NCI-H1092 (cell line): ENCODE data around the gene EBF3.

Experiments used
- DNase-seq: peaks from one replicate; lab custom pipeline; 2025; lab: John Stamatoyannopoulos, UW

The EBF3 gene

DNA sequence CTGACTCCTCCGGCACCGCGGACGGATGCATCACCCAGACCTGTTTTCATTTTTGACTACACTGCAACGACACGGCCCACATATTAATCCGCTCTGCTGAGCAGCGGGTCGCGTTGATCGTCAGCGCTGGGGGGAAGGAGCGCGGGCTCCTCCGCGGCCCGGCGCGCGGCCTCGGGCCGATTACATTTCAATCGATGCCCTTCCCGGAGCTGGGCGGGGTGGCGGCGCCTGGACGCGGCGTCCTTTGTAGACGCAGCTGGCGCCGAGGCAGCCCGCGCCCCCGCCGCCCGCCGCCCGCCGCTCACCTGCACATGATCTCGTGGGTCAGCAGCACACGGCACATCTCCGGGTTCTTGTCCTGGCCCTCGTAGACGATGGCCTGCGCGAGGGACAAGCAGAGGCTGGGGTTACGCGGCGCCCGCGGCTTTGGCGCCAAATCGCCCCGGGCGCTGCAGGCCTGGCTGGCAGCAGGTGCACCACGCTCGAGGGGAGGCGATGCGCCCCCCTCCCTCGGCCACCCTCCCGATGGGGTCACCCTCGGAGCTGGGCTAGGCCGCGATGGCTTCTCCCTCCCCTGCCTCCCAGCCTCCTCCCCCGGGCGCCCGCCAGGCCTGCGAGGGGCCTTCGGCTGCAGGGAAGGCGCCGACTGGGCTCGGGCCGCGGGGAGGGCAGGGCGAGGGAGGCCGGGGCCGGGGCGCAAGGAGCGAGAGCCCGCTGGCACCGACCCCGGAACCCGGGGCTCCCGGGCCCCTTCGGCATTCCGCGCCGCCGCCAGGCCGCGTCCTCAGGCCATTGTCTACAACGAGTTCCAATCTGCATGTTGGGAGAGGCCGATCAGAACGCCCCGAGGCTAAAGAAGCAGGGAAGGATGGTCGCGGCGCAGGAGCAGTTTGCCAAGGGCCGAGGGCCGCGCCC is 5.2 kb downstream of the EBF3 start:
- DNase-seq, result peak; percentile 45

DNA sequence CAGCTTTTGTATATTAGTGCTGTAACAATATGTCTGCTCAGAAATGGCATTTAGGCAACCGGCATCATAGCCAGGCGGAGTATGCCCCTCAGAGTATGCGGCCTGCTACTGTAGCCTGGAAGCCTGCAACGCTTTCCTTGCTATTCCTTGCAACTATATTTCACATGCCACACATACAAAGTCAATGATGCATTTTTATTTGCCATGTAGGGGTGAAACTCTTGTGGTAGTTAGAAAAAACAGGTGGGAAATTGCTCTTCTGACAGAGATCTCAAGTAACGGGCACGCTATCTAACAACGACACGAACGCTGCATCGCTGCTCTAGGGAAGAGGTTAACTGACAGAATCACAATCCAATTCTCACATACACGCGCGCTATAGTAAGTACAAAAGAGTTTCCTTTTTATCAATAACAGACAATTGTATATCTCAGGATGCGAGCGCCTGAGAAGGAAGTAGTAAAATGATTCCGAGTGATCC is 5.9 kb downstream of the EBF3 start:
- DNase-seq, result no peak

DNA sequence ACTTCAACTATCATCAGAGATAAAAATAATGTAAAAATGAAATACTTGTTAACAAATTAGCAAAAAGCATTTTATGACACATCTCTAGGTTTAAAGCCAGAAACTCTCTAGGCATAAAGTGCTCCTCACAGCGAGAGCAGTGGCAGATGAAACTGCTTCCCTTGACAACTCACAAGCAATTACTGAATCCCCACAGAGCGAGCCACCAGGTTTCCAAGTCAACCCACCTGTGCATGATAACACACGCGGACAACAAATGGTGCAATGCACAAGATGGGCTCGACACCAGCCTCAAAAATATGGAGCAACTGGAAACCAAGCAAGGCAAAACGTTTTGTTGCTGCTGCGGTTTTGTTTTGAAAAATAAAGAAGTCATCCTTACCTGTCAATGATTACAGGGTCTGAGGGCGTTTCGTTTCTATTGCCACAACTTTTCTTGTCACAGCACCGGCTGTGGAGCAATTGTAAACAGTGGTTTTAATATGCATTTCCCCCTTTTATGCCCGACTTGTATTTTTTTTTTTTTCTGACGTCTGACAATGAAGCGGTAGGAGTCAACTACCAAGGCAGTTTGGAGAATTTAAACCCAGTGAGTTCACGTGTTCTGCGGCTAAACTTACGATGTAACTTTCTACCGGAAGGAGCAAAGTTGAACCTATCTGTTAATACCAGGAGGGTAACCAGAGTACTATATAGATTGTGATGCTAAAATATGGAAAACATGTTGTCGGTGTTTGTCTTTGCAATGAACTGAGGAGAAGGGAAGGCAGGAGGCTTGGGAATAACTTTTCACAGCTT is 7.0 kb downstream of the EBF3 start:
- DNase-seq, result no peak

DNA sequence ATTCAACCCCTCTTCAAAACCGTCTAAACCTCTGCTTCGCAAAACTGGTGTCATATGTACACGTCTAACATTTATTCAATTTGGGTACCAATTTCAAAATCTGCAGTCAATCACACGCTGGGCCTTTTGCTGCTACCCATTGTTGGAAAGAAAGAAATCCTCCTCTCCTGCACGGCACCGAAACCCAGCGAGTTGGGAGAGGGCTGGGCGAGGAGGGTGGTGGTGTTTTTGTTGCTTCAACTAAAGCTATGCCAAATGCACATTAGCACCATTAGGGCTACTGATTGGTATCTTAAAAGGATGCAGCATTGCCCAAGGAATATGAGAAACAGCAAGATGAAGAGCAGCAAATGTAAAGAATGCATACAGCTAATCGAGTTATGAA is 7.8 kb downstream of the EBF3 start:
- no peak for DNase-seq

DNA sequence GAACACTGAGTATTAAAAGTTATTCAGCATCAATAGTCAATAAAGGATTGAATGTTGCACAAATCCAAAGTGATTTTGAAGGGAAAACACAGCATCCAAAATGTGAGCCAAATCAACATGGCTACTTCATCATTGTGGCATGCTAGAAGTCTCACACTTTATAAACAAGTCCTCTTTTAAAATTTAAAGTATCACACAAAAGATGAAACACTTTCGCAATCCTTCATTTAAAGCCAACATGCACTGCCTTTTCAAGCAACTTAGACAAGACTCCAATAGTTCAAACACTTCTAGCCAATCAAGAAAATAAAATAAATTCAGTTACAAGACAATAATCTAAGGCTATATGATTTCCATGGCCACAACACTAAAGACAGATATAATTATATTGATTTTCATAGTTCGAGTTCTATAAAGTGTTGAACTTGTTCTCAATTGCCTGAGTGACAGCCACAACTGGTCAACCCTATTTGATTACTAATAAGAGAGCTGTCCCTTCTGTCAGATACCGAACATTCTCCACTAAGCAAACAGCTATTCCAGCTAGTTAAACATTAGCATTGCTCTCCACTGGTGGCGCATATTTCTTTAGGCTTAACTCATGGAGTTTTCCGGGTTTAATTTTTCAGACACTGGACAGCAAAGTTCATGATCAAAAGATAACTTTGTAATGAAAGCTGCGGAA is 8.3 kb downstream of the EBF3 start:
- no peak for DNase-seq

DNA sequence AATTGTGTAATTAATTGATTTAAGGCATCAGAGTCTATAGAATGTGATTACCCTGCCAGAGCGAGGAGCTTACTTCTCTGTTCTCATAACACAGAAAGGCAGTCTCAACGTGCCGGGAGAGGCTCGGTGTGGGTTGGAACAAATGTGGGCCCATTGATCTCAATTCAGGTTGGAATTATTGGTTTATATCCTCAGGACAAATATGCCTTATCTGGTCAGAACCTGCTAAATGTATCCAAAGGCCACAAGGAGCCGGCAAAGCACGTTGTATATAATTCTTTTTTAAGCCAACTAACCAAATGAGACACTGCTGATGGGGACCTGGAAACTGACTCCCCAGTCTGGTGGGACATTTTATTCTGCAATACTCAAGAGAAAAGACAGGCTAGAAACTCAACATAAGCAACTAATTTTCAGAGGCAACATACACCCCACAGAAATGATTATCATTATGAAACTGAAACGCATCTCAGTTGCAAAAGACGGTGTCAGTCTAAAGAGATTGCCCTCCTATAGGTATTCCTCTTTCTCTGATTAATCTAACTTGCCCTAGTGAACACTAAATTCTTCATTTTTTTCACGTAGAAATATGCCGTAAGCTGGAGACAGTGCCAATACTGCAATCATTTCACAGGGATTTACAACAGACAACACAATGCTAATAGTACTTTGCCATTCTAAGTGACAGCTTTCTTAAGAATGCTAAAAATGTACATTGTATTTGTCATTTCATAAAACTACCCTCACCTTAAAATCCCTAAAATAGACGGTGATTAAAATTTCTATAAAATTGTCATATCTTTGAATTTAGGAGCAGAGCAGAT is 9.4 kb downstream of the EBF3 start:
- no peak for DNase-seq

GRCh38 chr10:129953119-129954051 is 10.7 kb downstream of the EBF3 start:
- no peak for DNase-seq

- no peak for DNase-seq
These were observed 11.5 kb downstream of the EBF3 start for GRCh38 chr10:129952378-129953118.

DNA sequence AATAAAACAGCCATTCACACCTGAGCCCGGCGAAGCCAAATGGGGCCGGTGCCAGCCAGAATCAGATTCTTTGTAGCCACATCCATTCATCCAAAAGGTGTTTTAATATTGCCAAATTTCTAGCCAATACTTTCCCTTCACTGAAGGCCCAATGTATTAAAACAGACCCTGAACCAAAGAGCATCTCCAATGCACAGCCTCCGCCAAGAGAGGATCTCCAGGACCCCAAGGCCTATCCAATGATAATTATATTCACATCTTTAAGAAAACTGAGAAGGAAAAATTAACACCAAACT is 12.2 kb downstream of the EBF3 start:
- no peak for DNase-seq

DNA sequence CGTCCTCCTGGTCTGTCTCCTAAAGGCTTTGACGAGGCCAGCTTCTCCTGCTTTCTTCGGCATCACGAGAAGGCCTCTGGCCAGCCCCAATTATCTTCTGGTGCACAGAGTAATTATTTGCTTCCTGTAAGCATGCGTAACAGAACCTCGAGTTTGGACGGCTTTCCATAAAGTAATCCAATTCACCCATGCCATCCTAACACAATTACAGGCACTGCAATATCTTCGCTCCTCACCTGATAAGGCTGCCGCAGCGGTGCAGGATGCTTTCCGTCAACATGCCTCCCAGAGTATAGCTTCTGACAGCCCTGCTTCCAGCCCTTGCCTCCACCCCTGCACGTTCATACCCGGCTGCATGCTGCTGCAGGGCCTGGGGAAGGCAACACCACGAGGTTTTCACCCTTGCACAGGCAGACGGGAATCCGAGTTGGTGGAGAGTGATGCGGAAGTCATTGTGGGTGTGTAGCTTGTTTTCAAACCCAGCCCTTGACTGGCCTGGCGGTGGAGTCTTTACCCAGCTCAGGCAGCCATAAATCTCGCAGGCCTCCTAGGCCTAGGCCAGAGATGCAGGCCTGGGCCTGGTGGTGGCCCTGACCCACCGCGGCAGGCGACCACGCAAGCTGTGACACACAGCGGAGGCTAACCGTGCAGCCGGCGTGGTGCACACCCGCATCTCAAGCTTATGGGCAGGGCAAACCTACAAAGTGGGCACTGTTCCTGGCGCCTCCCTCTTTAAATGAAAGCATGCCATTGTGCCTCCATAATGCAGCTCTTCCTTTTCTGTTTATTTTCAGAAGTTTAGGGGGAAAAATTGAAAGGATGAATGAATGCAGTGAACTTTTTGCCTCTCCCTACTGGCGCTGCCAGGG is 12.7 kb downstream of the EBF3 start:
- DNase-seq, result no peak

- no peak for DNase-seq
These were observed 13.4 kb downstream of the EBF3 start for GRCh38 chr10:129950676-129951075.

GRCh38 chr10:129949891-129950291 is 14.2 kb downstream of the EBF3 start:
- no peak for DNase-seq

DNA sequence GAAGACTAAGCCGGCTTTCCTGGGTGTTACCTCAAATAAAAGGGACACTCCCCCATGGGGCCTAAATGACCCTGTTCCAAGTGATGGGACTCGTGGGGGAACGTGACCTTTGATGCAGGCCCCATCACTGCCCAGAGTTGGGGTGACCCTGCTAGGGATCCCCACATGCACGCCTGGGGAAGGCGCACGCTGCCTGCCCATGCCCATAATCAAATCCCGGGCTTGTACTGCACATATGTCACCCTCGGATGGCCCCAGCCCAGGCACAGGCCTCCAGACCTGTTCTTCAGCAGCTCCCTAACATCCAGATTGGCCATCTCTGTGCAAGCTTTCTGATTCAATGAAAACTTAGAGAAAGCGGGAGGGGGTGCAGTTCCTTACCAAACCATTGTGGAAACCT is 14.7 kb downstream of the EBF3 start:
- no peak for DNase-seq

DNA sequence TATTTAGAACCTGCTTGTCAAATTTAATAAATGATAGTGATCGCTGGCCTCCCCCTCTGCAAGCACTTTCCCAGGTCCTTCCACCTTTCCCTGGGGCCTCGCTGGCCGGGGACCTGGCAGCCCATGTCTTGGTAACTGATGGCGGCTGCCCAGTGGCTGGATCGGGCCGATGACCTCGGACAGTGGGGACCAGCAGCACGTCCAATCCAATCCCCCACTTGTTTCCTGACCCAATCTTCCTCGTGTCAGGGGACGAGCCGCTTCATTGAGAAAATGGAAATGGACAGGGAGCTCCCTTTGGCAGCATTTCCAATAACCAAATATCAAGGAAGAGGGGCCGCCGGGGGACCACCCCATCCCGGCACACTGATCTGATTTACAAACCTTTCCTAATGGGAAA is 17.2 kb downstream of the EBF3 start:
- DNase-seq, result no peak

GRCh38 chr10:129945941-129946760 is 17.9 kb downstream of the EBF3 start:
- no peak for DNase-seq

DNA sequence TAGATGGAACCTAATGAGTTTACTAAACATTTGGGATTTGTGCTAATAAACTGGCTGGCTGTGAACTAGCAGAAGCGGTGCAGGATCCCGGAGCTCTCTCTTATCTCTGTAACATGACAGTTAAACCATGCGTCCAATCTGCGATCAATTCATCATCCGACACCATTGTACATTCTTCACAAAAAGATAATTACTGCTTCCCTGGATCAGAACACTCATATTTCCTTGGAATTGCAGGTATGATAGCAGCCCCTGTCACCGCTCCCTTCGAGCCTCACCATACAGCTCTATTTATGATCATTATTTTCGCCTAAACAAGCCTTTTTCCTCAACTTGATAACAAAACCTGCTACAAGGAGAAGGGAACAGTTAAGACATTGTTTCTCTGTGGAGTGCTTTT is 18.5 kb downstream of the EBF3 start:
- no peak for DNase-seq

DNA sequence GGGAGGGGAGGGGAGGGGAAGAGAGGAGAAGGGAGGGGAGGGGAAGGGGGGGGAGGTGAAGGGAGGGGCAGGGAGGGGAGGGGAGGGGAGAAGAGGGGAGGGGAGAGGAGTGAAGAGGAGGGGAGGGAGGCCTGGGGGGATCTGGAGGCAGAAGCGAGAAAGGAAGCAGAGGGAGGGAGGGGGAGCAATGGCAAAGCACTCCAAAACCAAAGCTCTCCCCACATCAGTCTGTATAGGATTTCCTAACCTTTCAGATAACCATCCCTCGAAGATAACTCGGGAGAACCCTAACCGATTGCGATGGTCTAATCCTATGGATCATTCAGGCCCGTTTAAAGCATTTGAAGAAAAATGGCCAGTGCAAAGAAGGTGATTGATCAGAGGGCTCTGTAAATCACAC is 19.0 kb downstream of the EBF3 start:
- DNase-seq, result no peak

DNA sequence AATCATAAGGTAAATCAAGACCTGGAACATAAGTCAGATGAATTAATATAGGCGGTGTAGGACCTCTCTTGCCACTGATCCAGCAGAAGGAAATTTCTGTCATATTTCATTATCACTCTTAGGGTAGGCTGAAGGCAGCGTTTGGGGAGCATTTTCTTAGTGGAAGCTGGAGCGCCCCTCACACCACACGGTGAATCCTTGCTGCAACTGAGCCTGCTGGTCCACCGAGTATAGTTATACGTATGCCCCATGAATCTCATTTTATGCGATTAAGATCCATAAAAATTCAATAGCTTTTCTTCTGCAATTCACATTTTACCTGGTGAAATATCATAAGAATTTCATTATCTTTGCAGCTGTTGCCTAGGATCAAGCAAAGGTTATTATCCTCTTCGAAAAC is 19.6 kb downstream of the EBF3 start:
- DNase-seq, result no peak
